GM19395 (cell line): ENCODE data around the gene TMA7B.
"Not testable (repeated sequence)": the region's sequence is repeated elsewhere in the genome, so short reads cannot be mapped to it uniquely, and the experiment has no call there.

Experiments
- ATAC-seq: cut with Tn5 transposase; IDR thresholded peaks from one replicate; pipeline ENCODE4 v1.9.1; 2021; ENCODE audit warnings: mild to moderate bottlenecking, moderate library complexity; ENCODE audit not compliant: unreplicated experiment

The TMA7B gene

DNA sequence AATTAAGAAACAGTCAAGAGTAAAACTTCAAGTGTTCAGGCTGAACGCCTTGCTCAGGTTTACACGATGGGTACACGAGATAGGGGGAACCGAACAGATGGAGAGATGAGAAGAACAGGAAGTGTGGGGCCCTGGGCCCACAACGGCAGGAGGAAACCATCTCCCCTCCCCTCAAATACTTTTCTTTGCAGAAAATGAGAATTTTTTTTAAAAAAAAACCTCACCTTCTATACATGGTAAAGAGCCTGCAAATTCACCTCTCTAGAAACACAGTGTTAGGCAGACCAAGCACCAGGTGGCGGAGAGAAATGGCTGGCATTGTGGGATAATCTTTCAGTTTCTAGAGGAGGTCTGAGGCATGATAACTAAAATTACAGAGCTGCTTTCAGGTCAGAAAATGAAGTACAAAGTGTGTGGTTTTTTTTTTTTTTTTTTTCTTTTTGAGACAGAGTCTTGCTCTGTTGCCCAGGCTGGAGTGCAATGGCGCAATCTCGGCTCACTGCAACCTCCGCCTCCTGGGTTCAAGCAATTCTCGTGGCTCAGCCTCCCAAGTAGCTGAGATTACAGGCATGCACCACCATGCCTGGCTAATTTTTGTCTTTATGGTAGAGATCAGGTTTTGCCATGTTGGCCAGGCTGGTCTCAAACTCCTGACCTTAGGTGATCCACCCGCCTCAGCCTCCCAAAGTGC, 8.4 kb upstream of the TMA7B start:
- not testable (repeated sequence) for ATAC-seq

DNA sequence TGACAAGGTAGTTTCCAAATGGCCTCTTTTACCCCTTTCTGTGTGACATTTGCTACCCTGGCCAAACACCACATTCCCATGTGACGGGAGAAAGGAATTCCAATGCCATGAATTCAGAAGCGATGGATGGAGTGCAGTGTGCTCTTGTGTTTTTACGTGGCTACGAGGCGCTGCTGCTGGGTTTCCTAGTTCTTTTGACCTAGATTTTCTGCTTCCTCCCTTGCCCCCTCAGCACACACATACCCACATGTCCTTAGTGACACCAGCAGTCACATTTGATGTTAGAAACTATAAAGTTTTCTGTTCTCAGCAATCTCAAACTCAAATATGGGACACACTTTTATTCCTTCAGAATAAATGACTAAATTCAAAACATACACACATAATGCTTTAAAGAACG, 7.8 kb upstream of the TMA7B start:
- no peak for ATAC-seq

DNA sequence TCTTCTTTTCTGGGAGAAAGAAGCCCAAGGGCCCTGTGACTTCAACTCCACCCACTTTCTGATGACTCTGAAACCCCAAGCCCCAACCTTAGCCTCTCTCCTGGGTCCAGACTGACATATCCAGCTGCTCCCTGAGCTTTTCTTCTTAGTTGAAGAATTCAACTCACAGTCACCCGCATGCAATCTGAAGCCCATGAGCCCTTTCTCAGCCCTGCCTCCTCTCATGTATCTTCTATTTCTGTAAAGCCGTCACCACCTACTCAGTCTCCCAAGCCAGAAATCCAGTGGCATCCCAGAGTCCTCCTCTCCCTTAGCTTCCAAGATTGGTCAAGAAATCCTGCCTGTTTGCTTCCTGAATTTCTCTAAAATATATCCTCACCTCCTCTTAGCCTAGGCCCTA, 7.1 kb upstream of the TMA7B start:
- ATAC-seq, result no peak

DNA sequence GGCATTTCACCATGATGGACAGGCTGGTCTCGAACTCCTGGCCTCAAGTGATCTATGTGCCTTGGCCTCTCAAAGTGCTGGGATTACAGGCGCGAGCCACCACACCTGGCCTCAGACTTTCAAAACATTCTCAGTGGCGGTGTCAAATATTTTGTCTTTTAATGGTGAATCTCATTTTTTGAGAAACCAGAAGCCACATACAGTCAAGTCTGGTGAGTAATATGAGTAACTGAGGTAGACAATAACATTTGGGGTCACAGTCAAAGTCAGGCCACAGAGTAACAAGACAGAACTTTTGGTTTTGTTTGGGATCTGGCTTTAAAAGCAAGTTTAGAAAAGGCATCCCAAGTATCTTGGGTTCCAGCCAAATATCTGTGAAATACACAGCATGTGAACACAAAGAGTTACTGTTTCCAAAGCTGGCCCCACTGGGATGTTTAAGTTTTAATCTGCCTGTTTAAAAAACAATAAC, 5.6 kb upstream of the TMA7B start:
- ATAC-seq, result no peak

DNA sequence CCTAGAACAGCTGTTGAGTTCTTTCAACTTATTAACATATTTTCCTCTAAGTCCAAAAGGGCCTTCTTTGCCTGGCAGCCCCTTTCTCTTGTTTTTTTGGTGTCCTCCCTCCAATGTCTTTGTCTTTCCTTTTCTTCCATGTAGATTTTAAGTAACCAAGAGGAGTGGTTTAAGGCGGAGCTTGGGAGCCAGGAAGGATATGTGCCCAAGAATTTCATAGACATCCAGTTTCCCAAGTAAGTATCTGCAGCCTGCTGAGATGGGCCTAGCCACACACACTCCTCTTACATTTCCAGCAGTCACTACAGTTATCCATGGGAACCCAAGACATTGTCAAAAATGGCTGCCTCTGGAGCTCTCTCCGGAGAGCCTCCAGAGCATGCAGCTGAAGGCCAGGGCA, 4.5 kb upstream of the TMA7B start:
- no peak for ATAC-seq

DNA sequence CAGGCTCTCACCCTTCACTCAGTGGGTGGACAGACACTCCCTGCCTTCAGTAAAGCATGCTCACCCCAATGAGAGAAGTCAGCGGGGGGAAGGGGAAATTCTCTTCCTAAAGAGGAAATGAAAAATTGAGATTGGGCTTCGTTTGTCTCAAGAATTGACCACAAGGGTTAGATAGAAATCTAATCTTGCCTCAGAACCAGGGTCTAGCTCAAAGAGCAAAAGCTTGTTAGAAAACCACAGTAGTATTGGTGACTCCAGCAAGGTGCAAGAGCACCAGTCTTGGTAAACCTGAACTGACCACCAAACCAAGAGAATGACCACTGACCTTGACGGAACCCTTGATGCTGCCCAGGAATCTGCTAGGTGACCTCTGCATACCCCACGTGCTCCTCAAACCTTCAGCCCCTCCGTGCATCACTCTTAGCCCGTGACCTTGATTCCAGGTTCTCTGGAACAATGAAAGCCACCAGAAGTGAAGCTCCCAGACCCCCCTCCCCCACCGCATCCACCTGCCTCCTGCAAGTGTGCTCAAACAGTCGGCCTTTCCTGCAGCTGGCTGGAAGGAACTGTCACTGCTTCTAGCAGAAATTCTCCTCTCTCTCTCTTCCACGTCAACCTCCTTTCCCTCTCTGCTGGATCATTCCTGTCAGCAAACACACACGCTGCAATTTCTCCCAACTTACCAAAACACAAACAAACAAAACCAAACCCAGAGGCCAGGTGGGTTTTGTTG, 3.1 kb upstream of the TMA7B start:
- ATAC-seq, result no peak

DNA sequence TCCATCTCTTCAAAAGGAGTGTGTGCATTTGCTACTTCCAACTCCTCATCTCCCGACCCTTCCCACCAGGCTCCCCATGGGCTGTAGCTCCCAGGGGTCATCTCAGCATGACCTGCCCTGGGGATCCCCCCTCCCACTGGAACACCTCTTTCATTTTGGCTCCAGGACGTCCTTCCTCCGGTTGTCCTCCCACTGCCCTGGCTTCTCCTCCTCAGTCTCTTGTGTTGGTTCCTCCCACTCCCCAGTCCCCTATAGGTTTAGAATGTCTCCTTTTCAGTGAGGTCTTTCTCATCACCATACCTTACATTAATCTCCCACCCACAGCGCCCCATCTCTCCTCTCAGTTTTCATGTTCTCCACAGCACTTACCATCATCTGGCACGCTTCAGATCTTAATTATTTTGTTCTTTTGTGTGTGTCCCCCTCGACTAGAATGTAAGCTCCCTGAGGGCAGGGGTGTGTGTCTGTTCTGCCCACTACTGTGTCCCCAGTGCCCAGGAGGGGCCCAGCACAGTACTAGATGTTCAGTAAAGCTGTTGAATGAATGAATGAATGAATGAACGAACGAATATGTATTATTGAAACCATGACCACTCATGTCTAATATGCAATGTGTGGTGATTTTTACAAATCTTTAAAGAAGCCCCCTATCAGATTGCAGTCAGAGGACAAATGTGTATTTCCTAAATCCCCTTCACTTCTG, 2.0 kb upstream of the TMA7B start:
- ATAC-seq, result no peak

DNA sequence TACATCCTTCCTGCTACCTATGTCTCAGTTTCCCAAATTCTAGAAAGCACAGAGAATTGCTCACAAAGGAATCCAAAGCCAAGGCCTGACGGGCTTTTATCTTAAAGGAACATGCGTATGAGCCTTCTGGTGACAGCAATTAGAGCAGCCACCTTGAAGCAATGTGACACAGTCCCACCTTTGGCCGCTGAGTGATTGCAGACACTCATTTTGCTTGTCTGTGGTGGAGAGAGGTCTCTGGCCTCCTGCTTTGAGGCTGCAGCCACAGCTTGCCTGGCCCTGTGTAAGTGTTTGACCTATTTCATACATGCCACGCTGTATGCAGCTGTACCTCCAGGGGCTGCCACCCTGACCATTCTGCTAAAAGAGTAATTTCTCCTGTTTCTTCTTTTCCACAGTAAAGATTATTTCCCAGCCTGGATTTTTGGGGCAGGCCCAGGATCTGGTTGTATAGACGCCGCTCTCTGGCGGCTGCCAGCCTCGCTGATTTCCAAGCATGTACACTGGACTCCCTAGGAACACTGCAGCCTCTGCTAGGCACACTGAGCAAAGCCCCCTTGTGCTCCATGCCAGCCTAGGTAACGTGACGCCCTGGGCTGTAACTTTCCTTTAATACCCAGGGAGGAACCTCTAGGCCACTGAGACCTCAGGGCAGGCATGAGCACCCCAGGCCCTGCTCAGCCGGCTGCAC, 1.1 kb upstream of the TMA7B start:
- ATAC-seq, result no peak

DNA sequence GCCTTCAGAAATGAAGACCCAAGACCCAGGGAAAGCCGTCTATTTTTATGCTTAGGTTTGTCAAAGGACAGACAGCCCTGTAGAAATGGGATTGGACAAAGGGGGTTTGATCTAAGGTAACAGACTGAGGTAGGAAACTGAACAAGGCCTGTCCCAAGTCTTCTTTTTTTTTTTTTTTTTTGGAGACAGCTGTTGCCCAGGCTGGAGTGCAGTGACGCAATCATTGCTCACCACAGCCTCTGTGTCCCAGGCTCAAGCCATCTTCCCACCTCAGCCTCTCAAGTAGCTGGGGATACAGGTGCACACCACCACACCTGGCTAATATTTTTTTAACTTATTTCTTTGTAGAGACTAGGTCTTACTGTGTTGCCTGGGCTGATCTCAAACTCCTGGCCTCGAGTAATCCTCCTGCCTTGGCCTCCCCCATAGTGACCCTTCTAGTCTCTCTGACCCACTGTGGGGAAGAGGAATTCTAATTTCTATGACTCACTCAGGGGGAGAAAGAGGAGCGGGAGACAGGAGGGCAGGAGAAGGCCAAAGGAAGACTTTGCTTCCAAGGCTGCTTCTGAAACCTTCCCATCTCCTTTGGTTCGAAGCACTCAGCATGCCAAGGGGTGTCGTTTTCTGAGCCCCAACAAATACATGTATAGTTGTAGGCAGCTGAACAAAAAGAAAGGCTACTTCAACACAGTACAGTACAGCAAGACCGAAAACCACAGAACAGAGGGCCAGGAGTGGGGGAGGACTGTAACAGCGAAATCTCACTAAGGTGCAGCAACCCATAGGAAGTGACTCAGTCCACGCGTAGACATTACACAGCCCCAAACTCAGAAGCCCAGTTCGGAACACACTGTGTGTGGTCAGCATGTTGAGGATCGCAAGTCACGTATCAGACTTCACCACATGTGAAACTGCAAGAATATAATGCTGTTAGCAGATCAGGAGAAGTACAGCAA, 872 bp downstream of the TMA7B start:
- peak; percentile 84 for ATAC-seq

DNA sequence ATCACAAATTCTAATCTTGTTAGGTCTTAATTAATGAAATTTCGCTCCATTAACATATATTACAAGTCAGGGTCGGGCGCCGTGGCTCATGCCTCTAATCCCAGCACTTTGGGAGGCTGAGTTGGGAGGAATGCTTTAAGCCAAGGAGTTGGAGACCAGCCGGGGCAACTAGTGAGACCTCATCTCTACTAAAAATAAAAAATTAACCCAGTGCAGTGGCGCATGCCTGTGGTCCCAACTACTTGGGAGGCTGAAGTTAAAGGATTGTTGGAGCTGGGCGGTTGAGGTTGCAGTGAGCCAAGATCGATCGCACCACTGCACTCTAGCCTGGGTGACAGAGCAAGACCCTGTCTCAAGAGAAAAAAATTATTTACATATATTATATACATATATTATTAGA, 1.9 kb downstream of the TMA7B start:
- ATAC-seq, result no peak

DNA sequence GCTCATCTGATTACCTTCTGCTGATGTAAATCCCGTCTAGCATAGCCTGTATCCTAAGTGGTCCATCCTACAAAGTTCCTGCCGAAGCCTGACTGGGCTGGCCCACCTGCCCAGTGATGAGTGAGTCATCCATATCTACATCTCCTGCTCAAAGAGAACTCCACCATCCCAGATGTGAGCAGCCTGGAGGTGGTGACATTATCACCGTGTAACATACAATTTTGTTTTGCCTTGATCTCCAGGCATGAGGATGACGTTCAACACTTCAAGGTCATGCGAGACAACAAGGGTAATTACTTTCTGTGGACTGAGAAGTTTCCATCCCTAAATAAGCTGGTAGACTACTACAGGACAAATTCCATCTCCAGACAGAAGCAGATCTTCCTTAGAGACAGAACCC, 5.6 kb downstream of the TMA7B start:
- ATAC-seq, result no peak

DNA sequence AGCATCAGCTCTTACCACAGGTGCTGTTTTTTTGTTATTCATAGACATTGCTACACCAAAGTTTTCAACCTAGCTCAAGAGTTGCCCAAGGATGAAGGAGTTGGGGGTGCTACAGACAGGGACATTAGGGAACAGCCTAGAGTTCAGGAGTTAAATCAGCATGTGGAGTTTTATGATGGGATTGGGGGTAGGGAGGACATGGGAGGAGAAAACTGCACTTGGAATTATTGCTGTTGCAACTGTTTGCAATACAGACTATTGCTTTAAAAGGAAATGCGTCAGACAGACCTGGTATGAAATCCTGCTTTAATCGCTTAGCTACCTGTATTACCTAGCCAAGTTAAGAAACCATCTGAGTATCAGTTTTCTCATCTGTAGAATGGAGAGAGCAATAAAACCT, 6.3 kb downstream of the TMA7B start:
- ATAC-seq, result no peak

DNA sequence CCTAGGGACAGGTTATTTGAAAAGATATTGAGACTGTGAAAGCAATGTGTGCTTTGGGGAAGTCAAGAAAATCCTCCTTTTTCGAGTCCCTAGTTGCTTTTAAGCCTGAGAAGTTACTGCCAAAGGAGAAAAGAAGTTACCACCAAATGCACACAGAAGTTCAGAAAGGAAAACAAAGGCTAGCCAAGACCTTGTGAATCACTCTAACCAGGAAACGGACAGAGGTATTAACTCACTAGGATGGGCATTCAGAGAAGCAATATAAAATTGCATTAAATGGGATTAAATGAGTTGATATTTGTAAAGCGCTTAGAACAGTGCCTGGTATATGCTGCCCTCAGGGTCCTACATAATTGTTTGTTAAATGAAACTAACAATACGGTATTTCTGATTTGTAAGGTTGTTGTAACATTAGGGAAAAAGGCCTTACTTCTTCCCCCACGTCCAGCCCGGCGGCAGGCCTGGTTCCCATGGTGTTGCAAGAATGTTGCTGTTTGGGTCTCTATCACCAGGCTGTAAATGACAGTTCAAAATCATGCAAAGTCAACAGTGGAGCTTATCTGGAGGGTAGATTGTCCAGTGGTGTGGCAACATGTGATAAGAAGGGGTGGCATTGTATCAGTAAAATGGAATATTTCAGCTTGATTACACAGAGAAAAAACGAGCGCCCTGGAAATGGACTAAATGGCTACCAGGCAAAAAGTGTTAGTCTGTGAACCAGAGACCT, 7.1 kb downstream of the TMA7B start:
- no peak for ATAC-seq

DNA sequence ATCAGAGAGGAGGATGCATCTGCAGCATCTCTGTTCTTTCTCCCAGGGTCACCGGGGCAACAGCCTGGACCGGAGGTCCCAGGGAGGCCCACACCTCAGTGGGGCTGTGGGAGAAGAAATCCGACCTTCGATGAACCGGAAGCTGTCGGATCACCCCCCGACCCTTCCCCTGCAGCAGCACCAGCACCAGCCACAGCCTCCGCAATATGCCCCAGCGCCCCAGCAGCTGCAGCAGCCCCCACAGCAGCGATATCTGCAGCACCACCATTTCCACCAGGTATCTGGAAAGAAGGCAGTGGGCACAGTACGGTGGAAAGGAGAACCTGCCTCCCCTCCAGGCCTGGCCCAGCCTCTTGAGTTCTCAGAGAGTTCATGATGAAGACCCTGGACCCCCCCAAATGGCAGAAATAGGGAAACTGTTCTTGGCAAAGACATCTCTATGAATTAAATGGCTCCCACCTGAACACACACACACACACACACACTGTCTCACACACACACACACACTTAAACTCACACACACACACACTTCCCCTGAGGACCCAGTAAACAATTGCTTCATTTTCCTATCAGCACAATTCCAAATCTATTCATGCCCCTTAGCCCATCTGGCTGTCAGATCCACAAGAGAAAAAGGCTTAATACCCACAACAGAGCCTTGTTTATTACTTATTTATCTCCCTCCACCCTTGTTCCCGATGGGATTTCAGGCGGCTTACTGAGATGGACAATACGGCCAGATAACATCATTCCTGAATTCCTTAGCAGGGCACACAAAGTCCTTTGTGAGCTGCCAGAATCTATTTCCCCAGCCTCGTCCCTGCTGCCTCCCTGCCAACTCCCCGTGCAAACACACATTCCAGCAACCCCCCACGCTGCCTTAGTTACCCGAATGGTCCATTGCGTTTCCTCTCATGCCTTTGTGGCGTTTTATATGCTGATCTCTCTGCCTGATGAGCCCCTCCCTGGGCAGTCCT, 8.1 kb downstream of the TMA7B start:
- ATAC-seq, result no peak

DNA sequence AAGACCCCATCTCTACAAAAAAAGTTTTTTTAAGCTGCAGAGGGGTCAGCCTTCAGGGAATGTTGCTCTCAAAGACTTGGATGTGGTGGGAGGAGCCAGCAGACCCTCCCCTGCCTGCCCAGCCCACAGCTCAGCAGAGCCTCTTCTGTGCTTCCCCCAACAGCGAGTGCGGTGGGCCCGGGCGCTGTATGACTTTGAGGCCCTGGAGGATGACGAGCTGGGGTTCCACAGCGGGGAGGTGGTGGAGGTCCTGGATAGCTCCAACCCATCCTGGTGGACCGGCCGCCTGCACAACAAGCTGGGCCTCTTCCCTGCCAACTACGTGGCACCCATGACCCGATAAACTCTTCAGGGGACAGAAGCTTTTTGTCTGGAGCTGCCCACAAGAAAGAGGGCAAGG, 10.5 kb downstream of the TMA7B start:
- ATAC-seq, result no peak

DNA sequence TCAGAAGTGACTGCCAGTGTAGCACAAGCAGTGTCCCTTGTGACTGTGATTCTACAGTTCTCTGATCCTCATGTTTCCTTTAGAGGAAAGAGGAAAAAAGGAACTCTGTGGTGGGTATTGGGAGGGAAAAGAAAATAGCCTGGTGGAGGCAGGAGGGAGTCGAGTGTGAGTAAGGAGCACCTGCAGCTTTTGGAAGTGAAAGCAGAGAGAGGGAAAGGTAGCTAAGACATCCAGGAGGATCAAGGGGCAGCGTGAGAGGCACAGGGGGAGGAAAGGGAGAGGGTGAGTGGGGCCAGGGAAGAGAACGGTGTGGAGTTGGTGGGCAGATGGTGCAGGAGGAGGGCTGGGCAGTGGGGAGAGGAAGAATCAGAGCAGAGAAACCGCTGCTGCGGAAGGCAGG, 12.4 kb downstream of the TMA7B start:
- ATAC-seq, result no peak

DNA sequence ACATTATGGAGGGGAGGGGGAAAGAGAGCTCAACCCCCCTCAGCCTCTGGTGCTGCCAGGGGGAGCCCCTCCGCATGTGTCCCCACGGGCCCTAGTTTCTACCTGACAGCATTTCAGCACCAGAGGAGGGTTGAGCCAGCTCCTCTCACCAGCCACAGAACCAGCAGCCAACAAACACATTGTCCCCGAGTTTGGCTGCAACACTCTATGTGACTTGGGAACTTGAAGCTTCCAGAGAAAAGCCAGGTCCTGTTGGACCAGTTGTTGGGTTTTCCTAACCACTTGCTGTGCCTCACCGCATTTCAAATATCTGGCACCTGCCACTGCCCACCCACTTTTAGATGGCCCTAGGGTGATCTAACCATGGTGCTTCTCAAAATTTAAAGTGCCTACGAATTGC, 13.5 kb downstream of the TMA7B start:
- ATAC-seq, result no peak

DNA sequence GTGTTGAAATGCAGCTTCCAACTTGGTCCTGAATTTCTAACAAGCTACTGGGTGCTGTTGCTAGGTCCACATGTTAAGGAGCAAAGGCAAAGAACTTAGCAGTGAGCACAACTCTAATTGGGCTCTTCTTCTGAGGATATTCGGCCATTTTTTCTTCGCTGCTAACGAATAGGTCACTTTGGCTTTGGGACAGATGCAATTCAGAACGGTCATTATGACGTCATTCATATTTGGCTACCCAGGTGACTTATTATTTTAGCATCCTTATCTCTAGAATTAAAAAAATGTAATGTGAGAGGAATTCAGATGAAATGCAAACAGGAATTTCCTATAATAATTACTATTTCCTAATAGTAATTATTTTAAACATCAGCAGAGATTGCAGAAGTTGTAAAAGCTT, 13.9 kb downstream of the TMA7B start:
- ATAC-seq, result no peak
